ENCODE data around the gene ABHD14A.

GRCh38 chr3:51975852-51976549 lies 1.1 kb downstream of the ABHD14A start:
- peak in 1 of 5 experiments; percentile 12 for TF ChIP-seq CTCF (IDR thresholded peaks at IDR 0.05)
- no peak for TF ChIP-seq POLR2A (IDR thresholded peaks at IDR 0.05)
- peak in 1 of 3 donors; percentile 5 for TF ChIP-seq POLR2AphosphoS5 (IDR thresholded peaks at IDR 0.05)
